Body of pancreas (tissue), 4 donors: ENCODE data around the gene NFKB1.

ENCODE experiments used
- CTCF ChIP-seq, 7 experiments: fragments of 450-650 bp in 4 of 7; fragments of 200-600 bp in 3 of 7; sonication (generic) in 3 of 7; IDR thresholded peaks; one replicate each; pipeline ENCODE4 v1.5.1; 2016 to 2019; ENCODE audit warnings: antibody characterized with exemption in 7 of 7
- POLR2A ChIP-seq, 3 donors: fragments of 450-650 bp; IDR thresholded peaks; one replicate each; pipeline ENCODE4 v1.6.1; 2016; ENCODE audit warnings: antibody characterized with exemption in 3 of 3, mild to moderate bottlenecking in 2 of 3

- no peak for TF ChIP-seq CTCF (IDR thresholded peaks at IDR 0.05)
- TF ChIP-seq POLR2A (IDR thresholded peaks at IDR 0.05) = no peak
These were observed 64.5 kb downstream of the NFKB1 start for GRCh38 chr4:102565696-102566095.
